Subcutaneous abdominal adipose tissue (tissue), 5 donors: ENCODE measurements around the gene TM4SF4.

Source experiments
- H3K27ac ChIP-seq: one replicate; pipeline ENCODE4 v1.7.0; 2013; ENCODE audit warnings: low read depth, mild to moderate bottlenecking, inconsistent platforms, low read length, moderate library complexity
- H3K27me3 ChIP-seq, 5 donors: one replicate each; pipeline ENCODE4 v1.7.0; 2013; ENCODE audit warnings: low read length in 5 of 5, inconsistent platforms in 1 of 5; ENCODE audit not compliant: control insufficient read depth in 5 of 5, insufficient read depth in 4 of 5
- H3K36me3 ChIP-seq, 5 donors: one replicate each; pipeline ENCODE4 v1.7.0; 2013; ENCODE audit warnings: low read length in 5 of 5; ENCODE audit not compliant: control insufficient read depth in 5 of 5, insufficient read depth in 5 of 5
- H3K4me1 ChIP-seq, 5 donors: one replicate each; pipeline ENCODE4 v1.7.0; 2013; ENCODE audit warnings: low read length in 5 of 5, mild to moderate bottlenecking in 3 of 5, moderate library complexity in 1 of 5; ENCODE audit not compliant: control insufficient read depth in 5 of 5, insufficient read depth in 5 of 5
- H3K4me3 ChIP-seq, 5 donors: one replicate each; pipeline ENCODE4 v1.7.0; 2013; ENCODE audit warnings: low read length in 5 of 5, low read depth in 1 of 5
- H3K9ac ChIP-seq, 5 donors: one replicate each; pipeline ENCODE4 v1.7.0; 2013; ENCODE audit warnings: low read length in 5 of 5, mild to moderate bottlenecking in 4 of 5, moderate library complexity in 3 of 5
- H3K9me3 ChIP-seq, 5 donors: one replicate each; pipeline ENCODE4 v1.7.0; 2013; ENCODE audit warnings: low read length in 5 of 5; ENCODE audit not compliant: control insufficient read depth in 5 of 5
- donor health status: healthy.
- donor health status: healthy.
- donor health status: healthy.
- donor health status: healthy.
- donor health status: healthy.

TM4SF4 gene

DNA sequence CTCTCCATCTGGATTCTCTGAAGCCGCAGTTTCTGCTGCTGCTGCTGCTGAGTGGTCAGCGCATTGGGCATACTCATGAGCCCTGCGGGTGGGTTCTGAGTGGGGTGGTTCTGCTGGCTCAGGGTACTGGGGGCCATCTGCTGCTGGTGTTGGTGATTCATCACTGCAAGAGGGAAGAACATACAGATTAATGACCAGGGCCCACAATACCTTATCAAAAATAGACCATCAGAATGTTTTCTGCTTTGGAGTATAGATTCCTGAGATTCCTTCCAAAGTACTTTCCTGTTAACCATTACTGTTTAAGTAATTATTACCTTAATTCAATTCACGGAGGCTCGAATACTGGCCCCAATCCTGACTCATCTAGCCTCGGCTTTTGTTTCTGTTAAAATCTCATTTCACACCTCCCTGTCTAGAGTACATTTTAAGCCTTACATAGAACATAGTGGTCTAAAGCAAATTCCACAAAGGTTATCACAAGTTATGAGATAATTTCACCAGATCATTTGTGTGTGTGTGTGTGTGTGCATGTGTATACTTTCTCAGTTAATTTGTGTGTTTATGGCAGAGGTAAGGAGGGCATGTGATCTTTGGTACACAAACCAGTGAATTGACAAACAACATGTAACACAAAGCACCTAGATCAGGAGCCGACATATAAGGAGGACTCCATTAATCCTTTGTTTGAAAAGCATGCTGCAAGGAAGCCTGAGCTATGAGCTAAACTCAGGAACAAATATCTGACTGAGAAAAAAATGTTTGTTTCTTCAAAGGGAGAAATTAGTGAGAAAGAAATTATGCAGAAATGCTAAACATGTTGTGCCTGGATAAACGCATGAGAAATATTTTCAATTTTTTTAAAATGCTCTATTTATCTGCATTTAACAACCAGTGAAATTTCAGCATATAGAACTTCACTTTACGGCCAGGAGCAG lies 68.1 kb downstream of the TM4SF4 start:
- no peaks in the 10 kb centered on the region for H3K9me3 ChIP-seq
- no peak overlapping the region for H3K9ac ChIP-seq
- no peak overlapping the region for H3K4me3 ChIP-seq
- peaks cover 0 to 25% (median 22%) of the 10 kb centered on the region in 5 donors for H3K4me1 ChIP-seq
- H3K27me3 ChIP-seq: no peaks in the 10 kb centered on the region
- no peak overlapping the region for H3K27ac ChIP-seq
- peaks cover 5 to 12% (median 7%) of the 10 kb centered on the region in 5 donors for H3K36me3 ChIP-seq

DNA sequence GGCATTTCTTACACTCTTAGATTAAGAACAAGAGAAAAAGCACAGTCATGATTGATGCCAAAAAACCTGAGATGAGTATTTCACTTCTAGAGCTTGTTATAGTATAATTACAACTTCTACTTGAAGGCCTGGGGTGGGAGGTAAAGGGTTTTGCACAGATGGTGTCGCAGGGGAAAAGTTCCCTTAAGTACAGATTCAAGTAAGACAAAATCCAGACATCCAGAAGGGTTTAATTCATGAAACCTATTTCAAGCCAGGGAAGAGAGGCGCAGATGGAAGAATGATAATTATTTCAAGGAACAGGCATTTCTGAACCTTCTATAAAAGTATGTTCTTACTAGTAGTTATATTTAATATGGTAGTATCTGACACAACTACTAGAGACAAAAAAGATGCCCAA lies 70.6 kb downstream of the TM4SF4 start:
- no peak overlapping the region for H3K4me3 ChIP-seq
- H3K4me1 ChIP-seq: peaks cover 0 to 34% (median 24%) of the 10 kb centered on the region in 5 donors
- H3K27me3 ChIP-seq: no peaks in the 10 kb centered on the region
- no peak overlapping the region for H3K27ac ChIP-seq
- peaks cover 5 to 12% (median 7%) of the 10 kb centered on the region in 5 donors for H3K36me3 ChIP-seq
- no peaks in the 10 kb centered on the region for H3K9me3 ChIP-seq
- H3K9ac ChIP-seq: no peak overlapping the region

DNA sequence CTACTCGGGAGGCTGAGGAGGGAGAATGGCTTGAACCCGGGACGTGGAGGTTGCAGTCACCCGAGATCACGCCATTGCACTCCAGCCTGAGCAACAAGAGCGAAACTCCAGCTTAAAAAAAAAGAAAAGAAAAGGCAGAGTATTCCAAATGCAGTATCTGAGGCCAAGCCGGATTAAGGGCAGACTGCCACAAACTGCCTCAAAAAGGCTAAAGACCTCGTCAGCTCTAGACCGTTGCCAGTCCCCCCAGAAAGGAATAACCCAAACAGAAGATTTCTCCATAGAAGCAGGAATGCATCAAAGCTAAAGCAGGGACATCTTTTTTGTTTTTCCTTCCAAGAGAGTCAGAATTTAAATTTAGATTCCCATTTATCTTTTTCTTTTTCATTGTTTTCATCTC lies 72.9 kb downstream of the TM4SF4 start:
- peaks cover 0 to 19% (median 14%) of the 10 kb centered on the region in 5 donors for H3K4me1 ChIP-seq
- H3K27me3 ChIP-seq: no peaks in the 10 kb centered on the region
- peak overlapping the region in 1 of 5 donors; percentile 24 for H3K4me3 ChIP-seq

DNA sequence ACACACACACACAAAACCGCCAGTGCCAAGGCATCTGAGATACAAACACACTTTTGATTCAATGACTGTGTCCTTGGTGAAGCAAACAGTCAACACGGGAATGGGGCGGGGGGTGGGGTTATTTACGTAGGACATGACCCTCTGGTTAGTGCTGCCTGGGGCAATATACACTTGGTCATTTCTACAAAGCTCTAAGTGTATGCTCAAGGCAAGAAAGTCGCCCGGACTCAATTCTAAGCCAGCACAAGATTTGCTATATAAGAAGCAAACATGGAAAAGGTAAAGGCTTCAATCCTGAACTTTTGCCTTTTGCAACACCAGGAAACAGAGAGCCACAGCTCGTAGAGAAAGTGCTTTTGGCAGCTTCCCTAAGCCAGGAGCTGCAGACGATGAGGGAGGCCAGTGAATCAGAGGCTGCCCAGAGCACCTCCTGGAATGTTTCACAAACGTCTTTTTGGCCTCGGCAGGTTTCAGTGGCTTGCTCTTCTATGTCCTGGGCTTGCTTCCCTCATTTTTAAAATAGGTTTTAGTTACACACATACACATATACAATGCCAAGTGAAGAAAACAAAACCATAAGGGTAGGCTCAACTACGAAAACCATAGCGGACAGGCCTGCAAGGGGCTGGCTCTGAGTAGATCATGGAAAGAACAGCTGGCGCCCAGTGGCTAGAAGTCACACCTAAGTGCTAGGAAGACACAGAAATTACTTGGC lies 73.6 kb downstream of the TM4SF4 start:
- H3K9me3 ChIP-seq: no peaks in the 10 kb centered on the region
- H3K4me3 ChIP-seq: peak overlapping the region in 1 of 5 donors; percentile 15
- H3K36me3 ChIP-seq: no peaks in the 10 kb centered on the region
- H3K9ac ChIP-seq: peak overlapping the region in 1 of 5 donors; percentile 7
- peaks cover 0 to 22% (median 17%) of the 10 kb centered on the region in 5 donors for H3K4me1 ChIP-seq
- H3K27me3 ChIP-seq: no peaks in the 10 kb centered on the region
- H3K27ac ChIP-seq: peak overlapping the region; percentile 58

More for the DNA sequence above, 72.9 kb downstream of the TM4SF4 start:
- Histone ChIP-seq H3K9me3 (no peaks in the 10 kb centered on the region), H3K36me3 (peaks cover 0 to 3% (median 0%) of the 10 kb centered on the region in 5 donors), H3K27ac (peak overlapping the region; percentile 58), H3K9ac (no peak overlapping the region)

DNA sequence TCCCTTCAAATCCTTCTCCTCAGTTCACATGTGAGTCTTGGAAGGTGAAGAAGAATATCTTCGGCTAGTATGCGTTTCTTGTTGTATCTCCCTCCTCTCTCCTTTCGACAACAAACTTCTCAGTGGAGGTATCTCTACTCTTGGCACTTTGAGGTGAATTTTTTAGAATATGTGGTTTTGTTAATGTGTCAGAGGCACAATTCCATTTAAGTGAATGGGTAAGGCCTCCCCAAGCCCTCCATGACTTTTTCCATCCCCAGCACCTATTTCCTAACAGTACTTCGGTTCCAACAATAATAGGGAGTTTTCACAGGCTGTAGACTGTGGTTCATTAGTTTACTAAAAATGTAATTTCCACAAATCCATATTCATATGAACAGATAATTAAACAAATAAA lies 74.2 kb downstream of the TM4SF4 start:
- no peaks in the 10 kb centered on the region for H3K9me3 ChIP-seq
- H3K36me3 ChIP-seq: no peaks in the 10 kb centered on the region
- H3K4me1 ChIP-seq: peaks cover 3 to 27% (median 22%) of the 10 kb centered on the region in 5 donors
- no peak overlapping the region for H3K9ac ChIP-seq
- H3K27me3 ChIP-seq: no peaks in the 10 kb centered on the region
- no peak overlapping the region for H3K4me3 ChIP-seq
- peak overlapping the region; percentile 58 for H3K27ac ChIP-seq

DNA sequence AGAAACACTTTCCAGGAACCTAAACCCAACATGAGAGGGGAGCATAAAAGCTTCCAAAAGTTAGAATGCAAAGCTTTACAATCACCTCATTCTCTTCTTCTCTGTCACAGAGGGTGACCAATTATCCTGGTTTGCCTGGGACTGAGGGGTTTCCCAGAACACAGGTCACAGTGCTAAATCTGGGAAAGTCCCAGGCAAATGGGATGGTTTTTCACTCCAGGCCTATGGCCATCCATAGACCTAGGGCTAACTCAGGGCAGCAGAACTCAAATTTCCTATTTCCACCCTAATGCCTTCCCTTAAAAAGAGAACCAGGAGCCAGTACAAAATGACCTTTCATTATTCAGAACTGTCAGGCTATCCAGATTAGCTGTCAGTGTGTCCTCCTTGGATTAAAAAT lies 77.0 kb downstream of the TM4SF4 start:
- Histone ChIP-seq H3K9me3 (no peaks in the 10 kb centered on the region), H3K36me3 (no peaks in the 10 kb centered on the region), H3K9ac (no peak overlapping the region), H3K4me3 (no peak overlapping the region), H3K27ac (peak overlapping the region; percentile 1), H3K4me1 (peaks cover 13 to 55% (median 48%) of the 10 kb centered on the region in 5 donors), H3K27me3 (no peaks in the 10 kb centered on the region)

DNA sequence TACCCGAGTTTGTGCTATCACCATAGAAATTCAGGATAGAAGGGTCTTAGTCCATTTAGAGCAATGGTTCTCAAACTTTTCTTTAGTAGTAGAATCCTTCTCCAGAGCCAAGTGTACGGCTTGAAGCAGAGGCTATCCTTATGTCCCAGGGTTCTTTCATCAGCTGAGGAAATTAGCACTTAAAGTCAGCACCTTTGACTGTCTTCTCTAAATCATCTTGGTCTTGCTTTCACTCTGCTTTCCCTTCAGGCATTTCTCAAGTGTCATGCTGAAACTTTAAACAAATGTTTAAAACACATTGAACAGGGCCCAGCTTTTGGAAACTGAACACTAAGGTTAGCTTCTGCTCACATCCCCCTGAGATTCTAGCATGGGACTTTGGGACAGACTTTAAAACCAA lies 78.2 kb downstream of the TM4SF4 start:
- Histone ChIP-seq H3K9ac (no peak overlapping the region), H3K27ac (peak overlapping the region; percentile 76), H3K4me3 (no peak overlapping the region), H3K4me1 (peaks cover 13 to 51% (median 43%) of the 10 kb centered on the region in 5 donors), H3K9me3 (no peaks in the 10 kb centered on the region), H3K36me3 (no peaks in the 10 kb centered on the region), H3K27me3 (no peaks in the 10 kb centered on the region)
